ENCODE measurements around the gene C22orf23.
A peak's percentile ranks its signal among the peaks of the same experiment; 100 is the strongest.

C22orf23 gene

GRCh38 chr22:37953437-37954179 lies at the start of gene C22orf23, which contains the start of gene POLR2F:
C22orf23 (minus strand) TSS chr22:37953601; CDS start chr22:37953149, 452 bp downstream.
POLR2F (plus strand) TSS chr22:37953699; CDS start chr22:37953788, 89 bp downstream.
- DNase-seq (ENCODE audit: low read depth) = peak; percentile 93

DNA sequence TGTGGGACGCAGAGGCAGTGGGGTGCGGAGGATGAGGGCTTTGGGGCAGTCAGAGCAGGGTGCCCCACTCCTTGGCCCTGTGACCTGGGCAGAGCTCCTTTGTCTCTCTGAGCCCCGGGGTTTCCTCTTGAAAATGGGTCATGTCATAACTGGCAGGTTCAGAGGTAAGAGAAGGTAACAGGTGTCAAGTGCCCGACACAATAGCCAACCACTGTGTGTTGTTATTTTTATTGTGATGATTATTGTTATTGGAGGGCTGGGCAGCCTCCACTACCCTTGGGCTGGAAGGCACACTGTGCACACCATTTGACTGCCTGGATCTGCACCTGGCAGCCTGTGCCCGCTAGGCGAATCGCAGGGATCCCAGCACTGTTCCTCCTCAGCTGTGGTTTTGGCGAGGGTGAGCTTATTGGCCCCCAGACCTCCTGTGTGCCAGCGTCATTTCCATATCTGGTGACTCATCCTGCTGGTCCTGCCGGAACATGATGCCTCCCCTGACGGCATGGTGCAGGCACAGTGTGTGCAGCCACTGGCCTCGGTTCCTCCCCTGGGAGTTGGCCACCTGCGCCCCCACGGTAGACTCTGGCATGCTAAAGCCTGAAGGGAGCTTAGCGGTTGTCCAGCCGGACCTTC lies 46.4 kb upstream of the C22orf23 start:
- DNase-seq (ENCODE audit: low read depth) = no peak

DNA sequence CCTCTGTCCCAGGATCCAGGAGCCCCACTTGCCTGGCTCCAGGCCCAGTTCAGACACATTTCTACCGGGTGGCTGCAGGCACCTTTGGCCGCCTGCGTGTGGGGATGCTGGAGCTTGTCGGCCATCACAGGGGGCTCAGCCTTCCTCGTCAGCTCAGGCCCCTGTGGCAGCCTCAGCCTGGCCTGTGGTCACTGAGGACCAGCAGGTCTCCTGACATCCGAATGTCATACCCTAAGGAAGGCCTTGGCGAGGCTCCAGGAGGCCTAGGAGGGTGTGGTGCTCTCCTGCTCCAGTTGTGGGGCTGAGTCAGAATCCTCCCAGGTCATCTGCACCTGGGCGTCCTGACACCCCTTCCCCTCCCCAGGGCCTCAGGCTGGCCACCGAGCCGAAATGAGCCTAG lies 45.8 kb upstream of the C22orf23 start:
- DNase-seq (ENCODE audit: low read depth) = no peak

DNA sequence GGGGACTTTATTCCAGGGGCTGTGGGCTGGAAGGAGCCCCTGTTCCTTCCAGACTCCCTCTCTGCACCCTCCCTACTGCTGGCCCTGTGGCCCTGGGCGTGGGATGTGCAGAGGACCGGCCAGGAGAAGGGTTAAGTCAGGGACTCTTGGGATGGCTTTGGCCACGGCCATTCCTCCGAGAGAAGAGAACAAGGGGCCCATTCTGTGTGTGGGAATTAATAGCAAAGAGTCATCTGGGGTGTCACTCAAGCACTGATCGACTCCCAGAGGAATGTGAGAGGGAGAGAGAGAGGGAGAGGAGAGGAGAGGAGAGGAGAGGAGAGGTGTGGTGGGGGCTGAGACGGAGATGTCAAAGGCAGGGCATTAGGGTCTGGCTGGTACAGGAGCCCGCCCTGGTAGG lies 45.1 kb upstream of the C22orf23 start:
- DNase-seq (ENCODE audit: low read depth) = no peak

DNA sequence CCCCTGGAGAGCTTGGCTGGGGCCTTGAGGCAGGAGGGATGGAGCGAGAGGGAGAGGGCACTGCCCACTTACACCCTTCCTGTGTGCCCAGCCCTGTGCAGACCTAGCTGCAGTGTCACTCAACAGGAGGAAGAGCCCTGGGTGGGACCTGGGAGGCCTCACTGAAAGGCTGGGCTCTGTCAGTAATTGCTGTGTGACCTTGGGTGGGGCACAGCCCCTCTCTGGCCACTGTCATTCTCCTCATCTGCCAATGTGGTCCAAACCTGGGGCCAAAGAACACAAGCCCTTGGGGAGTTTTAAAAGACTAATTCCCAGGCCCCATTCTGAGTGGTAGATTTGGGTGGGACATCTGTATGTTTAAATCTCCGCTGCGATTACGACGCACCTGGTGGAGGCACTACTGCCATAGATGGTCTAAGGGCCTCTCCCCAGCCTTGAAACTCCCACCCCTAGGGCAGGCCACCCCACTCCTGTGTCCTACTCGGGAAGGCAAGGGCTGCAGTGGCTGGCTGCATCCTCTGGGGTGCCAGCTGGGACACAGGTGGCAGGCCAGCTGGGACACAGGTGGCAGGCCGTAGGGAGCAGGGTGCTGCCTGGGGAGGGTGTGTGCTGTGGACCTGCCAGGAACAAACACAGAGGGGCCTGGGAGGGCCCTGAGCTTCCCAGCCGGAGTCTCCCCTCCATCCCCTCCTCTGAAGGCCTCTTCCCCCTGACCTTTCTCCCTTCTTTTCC lies 43.3 kb upstream of the C22orf23 start:
- DNase-seq (ENCODE audit: low read depth) = no peak

GRCh38 chr22:37996079-37996478 lies 42.7 kb upstream of the C22orf23 start:
- no peak for DNase-seq (ENCODE audit: low read depth)

GRCh38 chr22:37995460-37995859 lies 42.1 kb upstream of the C22orf23 start:
- DNase-seq (ENCODE audit: low read depth) = no peak

GRCh38 chr22:37994982-37995381 lies 41.6 kb upstream of the C22orf23 start:
- no peak for DNase-seq (ENCODE audit: low read depth)

- no peak for DNase-seq (ENCODE audit: low read depth)
Observed at GRCh38 chr22:37994049-37994448, 40.6 kb upstream of the C22orf23 start.

DNA sequence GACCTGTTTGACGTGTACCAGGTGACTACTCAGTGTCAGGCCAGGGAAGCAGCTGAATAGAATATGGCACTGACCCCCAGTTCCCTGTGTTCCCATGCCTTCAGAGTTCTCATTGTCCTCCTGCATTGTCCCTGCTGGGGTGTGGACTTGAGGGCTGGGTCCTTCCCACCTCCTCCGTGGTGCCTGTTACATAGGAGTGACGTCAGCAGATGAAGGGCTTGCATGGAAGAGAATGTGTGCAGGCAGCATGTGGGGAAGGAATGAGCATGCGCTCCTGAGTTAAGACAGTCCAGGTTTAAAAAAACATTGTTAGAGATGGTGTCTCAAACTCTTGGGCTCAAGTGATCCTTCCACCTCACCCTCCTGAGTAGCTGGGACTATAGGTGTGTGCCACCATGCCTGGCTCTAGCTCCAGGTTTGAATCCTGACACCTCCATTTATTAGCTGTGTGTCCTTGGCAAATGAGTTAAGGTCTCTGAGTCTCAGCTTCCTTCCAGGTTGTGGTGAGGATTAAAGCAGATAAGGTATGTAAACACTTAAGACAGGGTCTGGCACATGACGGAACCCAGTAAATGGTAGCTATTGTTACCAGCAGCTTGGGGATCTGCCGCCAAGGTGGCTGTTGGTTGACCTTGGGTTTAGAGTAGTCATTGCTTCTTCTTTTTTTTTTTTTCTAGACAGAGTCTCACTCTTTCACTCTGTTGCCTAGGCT lies 38.5 kb upstream of the C22orf23 start:
- DNase-seq (ENCODE audit: low read depth) = no peak

GRCh38 chr22:37990862-37991261 lies 37.5 kb upstream of the C22orf23 start:
- DNase-seq (ENCODE audit: low read depth) = no peak

DNA sequence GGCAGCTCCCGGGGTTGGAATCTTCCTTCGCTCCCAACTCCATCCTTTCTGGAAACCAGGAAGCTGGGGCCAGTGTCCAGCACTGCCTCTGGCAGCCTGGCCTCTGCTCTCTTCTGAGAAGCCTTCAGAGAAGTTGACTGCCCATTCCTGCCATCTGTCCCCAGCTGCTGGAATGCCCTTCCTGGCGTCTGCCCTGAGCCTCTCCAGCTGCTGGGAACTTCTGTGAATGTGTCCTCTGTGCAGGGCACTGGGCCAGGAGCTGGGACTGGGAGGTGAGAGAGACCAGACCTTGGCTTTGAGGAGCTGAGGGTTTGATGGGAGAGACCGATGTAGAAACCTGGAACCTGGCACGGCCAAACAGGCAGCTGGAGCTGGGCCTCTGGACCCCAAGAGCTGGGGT lies 36.9 kb upstream of the C22orf23 start:
- DNase-seq (ENCODE audit: low read depth) = no peak

GRCh38 chr22:37989146-37990045 lies 36.0 kb upstream of the C22orf23 start:
- DNase-seq (ENCODE audit: low read depth) = no peak

- DNase-seq (ENCODE audit: low read depth) = no peak
Observed at GRCh38 chr22:37986371-37986770, 33.0 kb upstream of the C22orf23 start.

DNA sequence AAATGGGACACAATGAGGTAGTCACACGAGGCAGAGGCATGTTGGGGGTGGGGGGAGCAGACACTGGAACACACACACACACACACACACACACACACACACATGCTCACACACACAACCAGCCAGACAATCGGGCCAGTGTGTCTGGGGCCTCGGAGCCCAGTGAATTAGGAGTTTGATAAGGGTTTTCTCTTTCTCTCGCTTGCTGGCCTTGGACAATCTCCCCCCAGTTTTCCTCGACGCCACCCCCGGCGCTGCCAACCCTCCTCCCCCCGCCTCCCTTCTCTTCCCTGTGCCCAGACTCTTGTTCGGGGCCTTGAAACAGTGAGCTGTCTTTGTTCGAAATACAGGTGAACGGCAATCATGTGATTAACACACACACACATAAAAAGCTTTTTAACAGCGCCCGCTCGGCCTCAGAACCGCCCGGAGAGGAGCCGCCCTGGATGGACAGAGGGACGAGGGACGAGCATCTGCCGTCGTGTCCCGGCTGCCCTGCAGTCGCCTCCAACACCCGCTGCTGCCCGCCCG lies 32.4 kb upstream of the C22orf23 start:
- no peak for DNase-seq (ENCODE audit: low read depth)

DNA sequence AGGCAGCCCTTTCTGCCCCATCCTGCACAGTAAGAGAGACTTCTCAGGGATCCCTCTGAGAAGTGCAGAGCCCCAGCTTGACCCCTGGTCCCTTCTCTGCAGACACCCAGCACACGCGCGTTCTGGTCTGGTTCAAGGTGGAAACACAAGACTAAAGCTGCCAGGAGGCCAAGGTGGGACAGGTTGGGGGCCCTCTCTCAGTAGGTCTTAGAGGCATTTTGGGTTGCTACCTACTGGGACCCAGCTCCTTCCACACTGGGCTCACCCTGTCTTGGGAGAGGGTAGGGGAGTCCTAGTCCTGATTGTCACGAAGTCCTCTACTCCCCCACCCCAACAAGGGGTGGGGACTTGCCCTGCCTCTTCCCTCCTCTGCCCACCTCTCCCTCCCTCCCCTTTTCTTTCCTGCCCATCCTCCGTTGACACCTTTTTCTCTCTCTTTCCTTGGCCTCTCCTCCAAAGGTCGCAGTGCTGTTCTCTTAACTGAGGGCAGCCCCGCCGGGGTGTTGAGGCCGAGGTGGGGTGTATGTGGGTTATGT lies 31.7 kb upstream of the C22orf23 start:
- no peak for DNase-seq (ENCODE audit: low read depth)

DNA sequence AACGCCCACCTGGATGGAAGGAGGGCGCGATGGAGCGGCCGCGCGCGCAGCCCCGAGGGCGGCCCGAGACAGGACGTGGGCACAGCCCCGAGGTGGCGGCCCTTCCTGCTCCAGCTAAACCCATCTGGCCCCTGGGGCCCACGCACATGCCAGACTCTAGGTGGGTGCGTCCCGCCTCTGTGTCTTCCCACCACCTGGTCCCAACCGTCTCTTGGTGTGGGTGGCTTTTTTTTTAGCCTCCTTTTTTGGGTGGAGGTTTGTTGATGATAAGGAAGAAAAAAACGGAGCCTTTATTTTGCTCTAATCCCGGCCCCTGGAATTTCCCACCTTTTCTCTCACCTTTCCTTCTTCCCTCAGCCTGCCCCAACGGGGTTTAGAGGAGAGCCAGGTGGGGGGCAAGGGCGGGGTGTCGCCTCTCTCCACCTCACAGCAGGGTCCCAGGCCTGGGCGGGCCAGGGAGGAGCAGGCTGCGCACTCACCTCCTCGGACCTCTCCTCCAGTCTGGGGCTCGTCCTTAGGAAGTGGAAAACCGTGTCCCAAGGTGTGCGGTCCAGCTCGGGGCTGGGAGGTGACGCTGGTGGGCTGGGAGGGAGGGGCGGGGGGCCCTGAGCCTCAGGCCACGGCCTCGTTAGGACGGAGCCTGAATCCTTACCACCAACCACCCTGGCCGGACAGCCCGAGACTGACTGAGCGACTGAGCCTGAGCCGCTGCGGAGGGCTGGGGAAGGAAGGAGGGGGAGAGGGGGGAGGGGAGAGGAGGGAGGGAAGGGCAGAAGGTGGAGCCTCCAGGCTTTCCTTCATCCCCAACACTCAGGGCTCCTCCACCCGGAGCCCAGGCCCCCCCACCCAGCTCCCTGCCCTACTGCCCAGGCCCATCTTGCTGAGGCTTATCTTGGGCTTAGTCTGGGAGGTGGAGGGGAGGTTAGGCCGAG lies 30.7 kb upstream of the C22orf23 start, which contains the start of gene SOX10:
TSS of gene SOX10 (minus strand) at position 696 of the 932 bp plus-strand sequence. CDS start 771 bp downstream, outside the sequence.
- DNase-seq (ENCODE audit: low read depth) = no peak

DNA sequence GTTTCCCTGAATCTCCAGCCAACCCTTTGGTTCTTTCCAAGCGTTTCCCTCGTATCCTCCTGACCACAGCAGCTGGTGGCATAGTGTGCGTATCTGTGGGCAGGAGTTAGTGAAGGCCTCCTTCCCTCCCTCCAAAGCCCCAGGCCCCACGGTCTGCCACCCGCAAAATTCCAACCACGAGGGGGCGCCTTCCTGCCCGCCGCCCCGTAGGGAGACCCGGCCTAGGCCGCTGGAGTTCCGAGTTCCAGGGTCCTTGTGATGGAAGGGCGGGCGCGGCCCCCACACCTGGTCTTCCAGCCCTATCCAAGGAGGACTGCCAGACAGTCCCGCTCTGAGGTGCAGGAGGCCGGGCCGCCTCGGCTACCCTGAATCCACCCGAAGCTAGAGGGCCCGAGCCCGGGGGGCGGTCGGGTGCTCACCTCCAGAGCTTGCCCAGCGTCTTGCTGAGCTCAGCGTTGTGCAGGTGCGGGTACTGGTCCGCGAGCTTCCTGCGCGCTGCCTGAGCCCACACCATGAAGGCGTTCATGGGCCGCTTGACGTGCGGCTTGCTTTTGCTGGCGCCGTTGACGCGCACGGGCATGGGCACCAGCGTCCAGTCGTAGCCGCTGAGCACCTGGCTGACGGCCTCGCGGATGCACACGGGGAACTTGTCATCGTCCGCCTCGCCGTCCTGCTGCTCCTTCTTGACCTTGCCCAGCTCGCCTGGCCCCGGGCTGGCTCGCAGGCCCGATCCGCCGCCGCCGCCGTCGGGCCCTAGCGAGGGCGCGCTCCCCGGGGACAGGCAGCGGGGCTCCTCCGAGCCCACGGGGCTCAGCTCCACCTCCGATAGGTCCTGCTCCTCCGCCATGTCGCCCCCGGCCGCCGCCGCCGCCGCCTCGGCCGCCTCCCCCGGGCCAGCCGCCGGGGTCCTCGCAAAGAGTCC lies 29.8 kb upstream of the C22orf23 start:
- no peak for DNase-seq (ENCODE audit: low read depth)

Data from activated T-cell treated with anti-CD3 and anti-CD28 coated beads for 24 hours (primary cell).